ENCODE data around the gene HSPA12B.

The HSPA12B gene

DNA sequence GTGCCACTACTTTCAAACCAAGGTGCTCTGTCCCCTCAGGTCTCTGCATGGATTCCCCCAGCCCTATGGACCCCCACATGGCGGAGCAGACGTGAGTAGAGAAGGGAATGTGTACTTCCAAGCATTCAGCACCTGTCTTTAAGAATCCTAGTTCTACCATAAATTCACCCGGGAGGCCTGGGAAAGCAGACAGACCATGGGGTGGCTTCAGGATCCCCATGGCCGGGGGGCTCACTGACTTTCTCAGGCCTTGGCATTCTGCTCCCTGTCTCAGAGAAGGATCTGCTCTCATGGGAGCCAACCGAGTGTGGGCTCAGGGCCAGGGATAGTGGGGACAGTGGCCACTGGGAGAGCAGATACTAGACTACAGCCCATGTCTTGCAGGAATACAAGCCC lies 65.9 kb downstream of the HSPA12B start:
- no peak for DNase-seq (ENCODE audit: low spot score)
- H3K27ac ChIP-seq, result peak overlapping the region; percentile 100
- CTCF ChIA-PET, result interaction anchor here (0.7 kb wide), 1 partner anchor 139 kb away, joined by 6 read pairs; no protein-coding TSS in a partner anchor
- POLR2A ChIA-PET (ENCODE audit: low non-redundant PET), result no interaction called here
- TF ChIP-seq, protein P1, sequence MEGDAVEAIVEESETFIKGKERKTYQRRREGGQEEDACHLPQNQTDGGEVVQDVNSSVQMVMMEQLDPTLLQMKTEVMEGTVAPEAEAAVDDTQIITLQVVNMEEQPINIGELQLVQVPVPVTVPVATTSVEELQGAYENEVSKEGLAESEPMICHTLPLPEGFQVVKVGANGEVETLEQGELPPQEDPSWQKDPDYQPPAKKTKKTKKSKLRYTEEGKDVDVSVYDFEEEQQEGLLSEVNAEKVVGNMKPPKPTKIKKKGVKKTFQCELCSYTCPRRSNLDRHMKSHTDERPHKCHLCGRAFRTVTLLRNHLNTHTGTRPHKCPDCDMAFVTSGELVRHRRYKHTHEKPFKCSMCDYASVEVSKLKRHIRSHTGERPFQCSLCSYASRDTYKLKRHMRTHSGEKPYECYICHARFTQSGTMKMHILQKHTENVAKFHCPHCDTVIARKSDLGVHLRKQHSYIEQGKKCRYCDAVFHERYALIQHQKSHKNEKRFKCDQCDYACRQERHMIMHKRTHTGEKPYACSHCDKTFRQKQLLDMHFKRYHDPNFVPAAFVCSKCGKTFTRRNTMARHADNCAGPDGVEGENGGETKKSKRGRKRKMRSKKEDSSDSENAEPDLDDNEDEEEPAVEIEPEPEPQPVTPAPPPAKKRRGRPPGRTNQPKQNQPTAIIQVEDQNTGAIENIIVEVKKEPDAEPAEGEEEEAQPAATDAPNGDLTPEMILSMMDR (conservative IDR thresholded peaks at IDR 0.05; ENCODE audit: low read depth), result no peak

DNA sequence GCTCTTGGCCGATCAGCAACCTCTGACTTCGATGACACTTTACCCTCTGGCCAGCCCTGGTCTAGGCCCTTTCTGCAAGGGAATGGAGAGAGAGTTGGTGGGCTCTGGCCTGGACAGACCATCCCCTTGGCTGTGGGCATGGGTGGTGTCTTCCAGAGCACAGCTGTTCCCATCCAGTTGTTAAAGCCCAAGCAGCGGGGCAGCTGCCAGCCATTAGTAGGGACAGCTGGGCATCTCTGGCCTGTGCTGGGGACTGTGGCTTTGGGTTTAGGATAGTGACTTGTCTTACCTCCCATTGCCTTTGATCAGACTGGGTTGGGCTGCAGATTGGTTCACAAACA lies 66.4 kb downstream of the HSPA12B start:
- H3K27ac ChIP-seq, result peak overlapping the region; percentile 100
- ChIA-PET CTCF (interaction anchor here (2.5 kb wide), 1 partner anchor 20 kb away, joined by 10 read pairs; no protein-coding TSS in a partner anchor), POLR2A (ENCODE audit: low non-redundant PET) (no interaction called here)
- DNase-seq (ENCODE audit: low spot score), result no peak
- TF ChIP-seq, protein P1 (conservative IDR thresholded peaks at IDR 0.05; ENCODE audit: low read depth), result no peak

DNA sequence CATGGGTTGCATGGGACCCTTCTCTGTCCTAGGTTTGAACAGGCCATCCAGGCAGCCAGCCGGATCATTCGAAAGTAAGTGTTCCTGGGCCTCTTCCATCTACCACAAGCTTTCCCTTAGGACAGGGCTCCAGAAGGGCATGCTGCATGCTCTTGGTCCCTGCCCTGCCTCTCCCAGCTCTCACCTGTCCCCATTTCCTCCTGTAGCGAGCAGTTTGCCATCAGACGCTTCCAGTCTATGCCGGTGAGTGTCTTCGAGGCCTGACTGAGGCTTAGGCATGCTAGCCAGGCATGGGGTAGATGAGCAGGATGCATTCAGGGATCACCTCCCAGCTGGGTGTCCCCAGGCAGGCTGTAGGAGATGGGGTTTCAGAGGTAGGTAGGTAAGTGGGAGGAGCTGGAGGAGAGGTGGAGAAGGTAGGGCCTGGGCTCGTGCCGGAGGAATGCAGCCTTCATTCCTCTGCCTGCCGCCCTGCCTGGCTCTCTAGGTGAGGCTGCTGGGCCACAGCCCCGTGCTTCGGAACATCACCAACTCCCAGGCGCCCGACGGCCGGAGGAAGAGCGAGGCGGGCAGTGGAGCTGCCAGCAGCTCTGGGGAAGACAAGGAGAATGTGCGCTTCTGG lies 67.9 kb downstream of the HSPA12B start:
- H3K27ac ChIP-seq, result peak overlapping the region; percentile 100
- CTCF ChIA-PET, result interaction anchor here (2.5 kb wide), 1 partner anchor 18 kb away, joined by 10 read pairs; no protein-coding TSS in a partner anchor
- no peak for DNase-seq (ENCODE audit: low spot score)

DNA sequence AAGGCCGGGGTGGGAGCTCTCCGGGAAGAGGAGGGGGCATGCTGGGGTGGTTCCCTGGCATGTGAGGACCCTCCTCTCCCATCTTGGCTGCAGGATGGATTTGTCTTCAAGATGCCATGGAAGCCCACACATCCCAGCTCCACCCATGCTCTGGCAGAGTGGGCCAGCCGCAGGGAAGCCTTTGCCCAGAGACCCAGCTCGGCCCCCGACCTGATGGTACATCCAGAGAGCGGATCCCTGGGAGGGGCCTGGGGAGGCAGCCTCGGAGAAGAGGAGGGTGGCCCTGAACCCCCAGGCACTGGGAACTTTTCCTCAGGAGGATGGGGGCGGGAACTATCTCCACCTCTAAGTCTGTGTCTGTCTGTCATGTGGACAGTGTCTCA lies 68.4 kb downstream of the HSPA12B start:
- POLR2A ChIA-PET (ENCODE audit: low non-redundant PET), result no interaction called here
- TF ChIP-seq, protein P1 (conservative IDR thresholded peaks at IDR 0.05; ENCODE audit: low read depth), result no peak

More for the DNA sequence above, 67.9 kb downstream of the HSPA12B start:
- TF ChIP-seq, protein P1 (conservative IDR thresholded peaks at IDR 0.05; ENCODE audit: low read depth), result no peak
- POLR2A ChIA-PET (ENCODE audit: low non-redundant PET), result no interaction called here

DNA sequence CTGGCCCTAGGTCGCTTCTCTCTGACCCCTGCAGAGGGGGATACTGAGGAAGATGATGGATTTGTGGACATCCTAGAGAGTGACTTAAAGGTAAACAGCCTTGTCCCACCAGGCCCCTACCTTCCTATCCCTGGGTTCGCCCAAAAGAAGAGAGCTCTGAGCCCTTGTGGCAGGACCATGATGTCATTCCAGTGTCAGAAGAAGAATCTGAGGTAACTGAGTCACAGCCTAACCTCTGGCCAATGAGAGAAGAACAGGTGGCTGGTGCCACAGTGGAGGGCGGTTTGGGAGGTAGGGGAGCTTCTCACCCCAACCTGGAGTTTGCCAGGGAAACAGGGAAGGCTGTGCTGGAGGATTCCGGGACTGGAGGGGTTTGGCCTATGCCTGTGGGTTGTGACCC lies 68.8 kb downstream of the HSPA12B start:
- TF ChIP-seq, protein P1 (conservative IDR thresholded peaks at IDR 0.05; ENCODE audit: low read depth), result no peak

More for the DNA sequence above, 68.4 kb downstream of the HSPA12B start:
- DNase-seq (ENCODE audit: low spot score), result no peak
- peak overlapping the region; percentile 100 for H3K27ac ChIP-seq
- CTCF ChIA-PET, result interaction anchor here (2.5 kb wide), 1 partner anchor 18 kb away, joined by 10 read pairs; no protein-coding TSS in a partner anchor

DNA sequence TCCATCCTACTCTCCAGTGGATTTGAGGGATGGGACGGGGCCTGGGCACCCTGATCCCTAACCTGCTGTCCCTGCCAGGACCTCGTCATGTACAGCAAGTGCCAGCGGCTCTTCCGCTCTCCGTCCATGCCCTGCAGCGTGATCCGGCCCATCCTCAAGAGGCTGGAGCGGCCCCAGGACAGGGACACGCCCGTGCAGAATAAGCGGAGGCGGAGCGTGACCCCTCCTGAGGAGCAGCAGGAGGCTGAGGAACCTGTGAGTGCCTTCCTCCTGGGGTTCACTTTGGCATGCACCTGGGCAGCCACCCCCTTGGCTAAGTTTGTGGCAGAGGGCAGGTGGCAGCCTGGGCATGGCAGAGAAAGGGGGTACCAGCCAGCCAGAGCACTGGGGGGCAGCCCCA lies 69.4 kb downstream of the HSPA12B start:
- DNase-seq (ENCODE audit: low spot score), result no peak
- H3K27ac ChIP-seq, result peak overlapping the region; percentile 100
- ChIA-PET CTCF (no interaction called here), POLR2A (ENCODE audit: low non-redundant PET) (no interaction called here)
- TF ChIP-seq, protein P1 (conservative IDR thresholded peaks at IDR 0.05; ENCODE audit: low read depth), result no peak

More for the DNA sequence above, 68.8 kb downstream of the HSPA12B start:
- no peak for DNase-seq (ENCODE audit: low spot score)
- POLR2A ChIA-PET (ENCODE audit: low non-redundant PET), result no interaction called here
- peak overlapping the region; percentile 100 for H3K27ac ChIP-seq
- CTCF ChIA-PET, result interaction anchor here (2.5 kb wide), 1 partner anchor 17 kb away, joined by 10 read pairs; no protein-coding TSS in a partner anchor

Data from RWPE1 (cell line).